Germinal center (tissue), 1 donor: ENCODE measurements around the gene MYOF.
"Not testable (repeated sequence)": the region's sequence is repeated elsewhere in the genome, so short reads cannot be mapped to it uniquely, and the experiment has no call there.

ENCODE experiments used
- DNase-seq: peaks from one replicate; pipeline ENCODE4 v3.0.0; 2012; ENCODE audit warnings: mixed read lengths, low spot score

Gene MYOF

GRCh38 chr10:93476756-93477155 is 5.4 kb downstream of the MYOF start:
- DNase-seq = no peak

- DNase-seq = no peak
Observed at GRCh38 chr10:93475871-93476270, 6.3 kb downstream of the MYOF start.

- DNase-seq = no peak
Observed at GRCh38 chr10:93475227-93475626, 6.9 kb downstream of the MYOF start.

GRCh38 chr10:93473804-93474472 is 8.2 kb downstream of the MYOF start:
- DNase-seq = no peak

GRCh38 chr10:93473161-93473560 is 9.0 kb downstream of the MYOF start:
- no peak for DNase-seq

- no peak for DNase-seq
Observed at GRCh38 chr10:93471110-93471651, 11.0 kb downstream of the MYOF start.

GRCh38 chr10:93469454-93469853 is 12.7 kb downstream of the MYOF start:
- DNase-seq = no peak

- DNase-seq = no peak
Observed at GRCh38 chr10:93468461-93469213, 13.5 kb downstream of the MYOF start.

- DNase-seq = not testable (repeated sequence)
Observed at GRCh38 chr10:93467635-93468034, 14.5 kb downstream of the MYOF start.

- no peak for DNase-seq
Observed at GRCh38 chr10:93465806-93466675, 16.1 kb downstream of the MYOF start.

GRCh38 chr10:93464776-93465388 is 17.3 kb downstream of the MYOF start:
- DNase-seq = no peak

GRCh38 chr10:93463723-93464476 is 18.2 kb downstream of the MYOF start:
- no peak for DNase-seq

- DNase-seq = no peak
Observed at GRCh38 chr10:93462881-93463280, 19.3 kb downstream of the MYOF start.

GRCh38 chr10:93462371-93462770 is 19.8 kb downstream of the MYOF start:
- no peak for DNase-seq

- peak; percentile 40 for DNase-seq
Observed at GRCh38 chr10:93461807-93462178, 20.3 kb downstream of the MYOF start.

GRCh38 chr10:93461109-93461806 is 20.9 kb downstream of the MYOF start:
- no peak for DNase-seq

- no peak for DNase-seq
Observed at GRCh38 chr10:93459466-93459865, 22.7 kb downstream of the MYOF start.

- no peak for DNase-seq
Observed at GRCh38 chr10:93458821-93459257, 23.3 kb downstream of the MYOF start.

GRCh38 chr10:93457511-93457910 is 24.6 kb downstream of the MYOF start:
- no peak for DNase-seq

- no peak for DNase-seq
Observed at GRCh38 chr10:93456480-93456879, 25.7 kb downstream of the MYOF start.

- no peak for DNase-seq
Observed at GRCh38 chr10:93454736-93455135, 27.4 kb downstream of the MYOF start.
